ENCODE results near the gene ANLN. TPM values are rescaled to one million over a fixed set of nuclear protein-coding genes. Genes with fewer than 3 reads are reported as not detected.
A peak's percentile ranks its signal among the peaks of the same experiment; 100 is the strongest.

Gene ANLN
- total RNA-seq, 1 experiment from 2014 or later = 78.9 TPM

DNA sequence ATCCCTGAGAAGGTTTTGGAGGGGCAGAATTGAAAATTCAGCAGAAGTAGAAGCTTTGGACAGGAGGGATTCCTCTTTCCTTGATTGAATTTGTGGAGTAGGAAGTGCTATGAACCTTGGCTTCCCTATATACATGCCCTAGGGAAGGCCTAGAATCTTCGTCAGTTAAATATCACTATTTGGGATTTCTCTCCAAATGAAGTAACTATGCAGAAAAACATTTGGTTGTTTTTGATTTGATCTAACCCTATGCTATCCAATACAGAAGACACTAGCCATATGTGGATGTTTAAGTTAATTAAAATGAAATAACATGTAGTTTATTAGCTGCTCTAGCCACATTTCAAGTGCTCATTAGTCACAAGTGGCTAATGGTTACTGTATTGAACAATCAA, 15.7 kb downstream of the ANLN start:
- no peak overlapping the region for H2BK5ac ChIP-seq (ENCODE audit: insufficient read length, low read length)
- no peak overlapping the region for H3K14ac ChIP-seq (ENCODE audit: insufficient read depth, low read length)
- no peaks in the 10 kb centered on the region for H3K27me3 Mint-ChIP-seq (ENCODE audit: low read depth)
- H3T11ph ChIP-seq (ENCODE audit: low read length) = no peak overlapping the region
- H2BK12ac ChIP-seq (ENCODE audit: insufficient read length, low read depth, low read length) = no peak overlapping the region
- no peaks in the 10 kb centered on the region for H3K9me3 Mint-ChIP-seq
- no peaks in the 10 kb centered on the region for H4K20me1 ChIP-seq (ENCODE audit: control insufficient read depth, insufficient read depth, insufficient read length)
- no peak overlapping the region for H2BK120ac ChIP-seq (ENCODE audit: low read depth, low read length, poor library complexity, severe bottlenecking)
- no peak overlapping the region for H4K8ac ChIP-seq (replicated peaks; ENCODE audit: insufficient read length, low read depth, low read length)
- H3K4me1 ChIP-seq (ENCODE audit: insufficient read depth, low read length) = no peaks in the 10 kb centered on the region
- no peaks in the 10 kb centered on the region for H3K9me3 ChIP-seq (ENCODE audit: control insufficient read depth, low read depth, low read length)
- H2AK5ac ChIP-seq (ENCODE audit: insufficient read length, low read length) = no peak overlapping the region
- H3K4me3 Mint-ChIP-seq = no peak overlapping the region
- TF ChIP-seq, protein P1, sequence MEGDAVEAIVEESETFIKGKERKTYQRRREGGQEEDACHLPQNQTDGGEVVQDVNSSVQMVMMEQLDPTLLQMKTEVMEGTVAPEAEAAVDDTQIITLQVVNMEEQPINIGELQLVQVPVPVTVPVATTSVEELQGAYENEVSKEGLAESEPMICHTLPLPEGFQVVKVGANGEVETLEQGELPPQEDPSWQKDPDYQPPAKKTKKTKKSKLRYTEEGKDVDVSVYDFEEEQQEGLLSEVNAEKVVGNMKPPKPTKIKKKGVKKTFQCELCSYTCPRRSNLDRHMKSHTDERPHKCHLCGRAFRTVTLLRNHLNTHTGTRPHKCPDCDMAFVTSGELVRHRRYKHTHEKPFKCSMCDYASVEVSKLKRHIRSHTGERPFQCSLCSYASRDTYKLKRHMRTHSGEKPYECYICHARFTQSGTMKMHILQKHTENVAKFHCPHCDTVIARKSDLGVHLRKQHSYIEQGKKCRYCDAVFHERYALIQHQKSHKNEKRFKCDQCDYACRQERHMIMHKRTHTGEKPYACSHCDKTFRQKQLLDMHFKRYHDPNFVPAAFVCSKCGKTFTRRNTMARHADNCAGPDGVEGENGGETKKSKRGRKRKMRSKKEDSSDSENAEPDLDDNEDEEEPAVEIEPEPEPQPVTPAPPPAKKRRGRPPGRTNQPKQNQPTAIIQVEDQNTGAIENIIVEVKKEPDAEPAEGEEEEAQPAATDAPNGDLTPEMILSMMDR (conservative IDR thresholded peaks at IDR 0.05) = no peak
- H3K56ac ChIP-seq (ENCODE audit: insufficient read length, low read depth, low read length) = no peak overlapping the region
- H3K9ac ChIP-seq (ENCODE audit: extremely low read depth, insufficient read length, low read length) = no peak overlapping the region
- H3K18ac ChIP-seq (ENCODE audit: insufficient read length, low read depth, low read length) = no peak overlapping the region
- no peaks in the 10 kb centered on the region for H3K23me2 ChIP-seq (ENCODE audit: insufficient read length, low read depth, low read length, poor library complexity, severe bottlenecking)
- H3K79me1 ChIP-seq (ENCODE audit: insufficient read depth, low read depth, low read length, poor library complexity, severe bottlenecking) = no peaks in the 10 kb centered on the region
- H4K5ac ChIP-seq (ENCODE audit: insufficient read length, low read depth, low read length) = no peak overlapping the region
- peak overlapping the region in 1 of 3 experiments; percentile 89; a peak in 3 of 7 replicates for H3K27ac Mint-ChIP-seq
- no peak overlapping the region for H3K4ac ChIP-seq (ENCODE audit: low read depth, low read length)
- H3K27me3 ChIP-seq (ENCODE audit: insufficient read depth, low read length) = no peaks in the 10 kb centered on the region
- no peak overlapping the region for H3K27ac ChIP-seq (ENCODE audit: insufficient read length, low read depth, low read length)
- no peak for DNase-seq
- H3K36me3 Mint-ChIP-seq (ENCODE audit: insufficient read depth in 1 of 3, low read depth in 3 of 3) = peaks cover 21 to 55% (median 48%) of the 10 kb centered on the region in 3 experiments; a peak in 6 of 7 replicates
- no peak overlapping the region for H2AFZ ChIP-seq (ENCODE audit: low read length)
- no peak overlapping the region for H2BK20ac ChIP-seq (ENCODE audit: low read depth, low read length, poor library complexity, severe bottlenecking)
- H2BK15ac ChIP-seq (ENCODE audit: low read depth, low read length) = no peak overlapping the region
- no CpG with 5 or more reads among the region's 1 CpG for WGBS (ENCODE audit: extremely low coverage, insufficient read length, low lambda C conversion rate)
- no peak overlapping the region for H3K23ac ChIP-seq (ENCODE audit: insufficient read length, low read depth, low read length)
- peaks cover 11 to 12% of the 10 kb centered on the region in 2 experiments for H3K4me1 Mint-ChIP-seq
- no peak overlapping the region for H4K91ac ChIP-seq (ENCODE audit: insufficient read length, low read depth, low read length)
- no peak overlapping the region for H3K4me2 ChIP-seq (ENCODE audit: insufficient read depth, insufficient read length, low read length)
- no peaks in the 10 kb centered on the region for H3K79me2 ChIP-seq (ENCODE audit: insufficient read depth, low read length)

All from H9 (cell line).